ENCODE data around the gene LGALS1. TPM values are rescaled to one million over a fixed set of nuclear protein-coding genes. Genes with fewer than 3 reads are reported as not detected.

The LGALS1 gene
- total RNA-seq, 2 experiments from 2014 or later, result 85.1 to 93.7 TPM

- POLR2A ChIA-PET, result no interaction called here
- no peak for TF ChIP-seq CTCF (IDR thresholded peaks at IDR 0.05)
These were observed 34.0 kb downstream of the LGALS1 start for GRCh38 chr22:37709445-37709765.

GRCh38 chr22:37710675-37711074 is 35.2 kb downstream of the LGALS1 start:
- Mint-ChIP-seq H3K9me3 (no peaks in the 10 kb centered on the region), H3K4me1 (ENCODE audit: low read depth) (no peaks in the 10 kb centered on the region), H3K36me3 (ENCODE audit: low read depth) (no peaks in the 10 kb centered on the region), H3K27me3 (no peaks in the 10 kb centered on the region), H3K27ac (no peak overlapping the region), H3K4me3 (no peak overlapping the region)
- Histone ChIP-seq H3K9me3 (ENCODE audit: control insufficient read depth in 1 of 2, insufficient read depth in 1 of 2, low read length in 2 of 2) (no peaks in the 10 kb centered on the region), H3K36me3 (ENCODE audit: insufficient read depth, low read length) (no peaks in the 10 kb centered on the region), H3K27me3 (ENCODE audit: control insufficient read depth in 1 of 2, insufficient read depth in 2 of 2, low read length in 2 of 2) (no peaks in the 10 kb centered on the region), H3K4me1 (ENCODE audit: insufficient read depth, low read length) (no peaks in the 10 kb centered on the region), H3K27ac (ENCODE audit: low read depth in 1 of 2, low read length in 2 of 2) (no peak overlapping the region), H3K4me3 (ENCODE audit: low read length) (no peak overlapping the region)
- ATAC-seq (ENCODE audit: poor library complexity) (no peak), DNase-seq (no peak)
- intact Hi-C loops (cut with DNase I, micrococcal nuclease), result no loop called here
- POLR2A ChIA-PET, result no interaction called here
- CTCF ChIA-PET, result no interaction called here
- no peak for TF ChIP-seq CTCF (IDR thresholded peaks at IDR 0.05)

More at GRCh38 chr22:37709445-37709765, 34.0 kb downstream of the LGALS1 start:
- intact Hi-C loops (cut with DNase I, micrococcal nuclease), result no loop called here
- no peaks in the 10 kb centered on the region for H3K36me3 Mint-ChIP-seq (ENCODE audit: low read depth)
- H3K4me1 Mint-ChIP-seq (ENCODE audit: low read depth), result no peaks in the 10 kb centered on the region
- CTCF ChIA-PET, result no interaction called here
- H3K4me3 Mint-ChIP-seq, result no peak overlapping the region
- no peak overlapping the region for H3K27ac Mint-ChIP-seq
- Histone ChIP-seq H3K9me3 (ENCODE audit: control insufficient read depth in 1 of 2, insufficient read depth in 1 of 2, low read length in 2 of 2) (no peaks in the 10 kb centered on the region), H3K4me3 (ENCODE audit: low read length) (no peak overlapping the region), H3K4me1 (ENCODE audit: insufficient read depth, low read length) (no peaks in the 10 kb centered on the region), H3K27me3 (ENCODE audit: control insufficient read depth in 1 of 2, insufficient read depth in 2 of 2, low read length in 2 of 2) (no peaks in the 10 kb centered on the region), H3K27ac (ENCODE audit: low read depth in 1 of 2, low read length in 2 of 2) (no peak overlapping the region), H3K36me3 (ENCODE audit: insufficient read depth, low read length) (no peaks in the 10 kb centered on the region)
- DNase-seq, result no peak
- H3K9me3 Mint-ChIP-seq, result no peaks in the 10 kb centered on the region
- H3K27me3 Mint-ChIP-seq, result no peaks in the 10 kb centered on the region
- ATAC-seq (ENCODE audit: poor library complexity), result no peak

GRCh38 chr22:37711490-37711889 is 36.1 kb downstream of the LGALS1 start:
- Histone ChIP-seq H3K4me3 (ENCODE audit: low read length) (no peak overlapping the region), H3K27me3 (ENCODE audit: control insufficient read depth in 1 of 2, insufficient read depth in 2 of 2, low read length in 2 of 2) (no peaks in the 10 kb centered on the region), H3K4me1 (ENCODE audit: insufficient read depth, low read length) (no peaks in the 10 kb centered on the region), H3K27ac (ENCODE audit: low read depth in 1 of 2, low read length in 2 of 2) (no peak overlapping the region), H3K36me3 (ENCODE audit: insufficient read depth, low read length) (no peaks in the 10 kb centered on the region), H3K9me3 (ENCODE audit: control insufficient read depth in 1 of 2, insufficient read depth in 1 of 2, low read length in 2 of 2) (no peaks in the 10 kb centered on the region)
- intact Hi-C loops (cut with DNase I, micrococcal nuclease), result no loop called here
- TF ChIP-seq CTCF (IDR thresholded peaks at IDR 0.05), result no peak
- no peak overlapping the region for H3K4me3 Mint-ChIP-seq
- H3K36me3 Mint-ChIP-seq (ENCODE audit: low read depth), result peaks cover 1% of the 10 kb centered on the region
- no peak overlapping the region for H3K27ac Mint-ChIP-seq
- H3K27me3 Mint-ChIP-seq, result no peaks in the 10 kb centered on the region
- no peaks in the 10 kb centered on the region for H3K9me3 Mint-ChIP-seq
- POLR2A ChIA-PET, result no interaction called here
- DNase-seq, result no peak
- ATAC-seq (ENCODE audit: poor library complexity), result no peak
- CTCF ChIA-PET, result interaction anchor here (0.6 kb wide), 1 partner anchor 17 kb away, joined by 3 read pairs; no protein-coding TSS in a partner anchor
- H3K4me1 Mint-ChIP-seq (ENCODE audit: low read depth), result no peaks in the 10 kb centered on the region

Data from CD4-positive, alpha-beta T cell (primary cell).